ENCODE measurements around the gene GMEB1. TPM values are rescaled to one million over a fixed set of nuclear protein-coding genes. Genes with fewer than 3 reads are reported as not detected.

The GMEB1 gene
- polyA plus RNA-seq (2011; rRNA removed) (6.9 and 7.1 TPM in 2 replicates), polyA plus RNA-seq (2017; fragmentation: RNase III; extraction: RNeasy Plus Mini Kit Qiagen cat#74134 plus additional on column Dnase treatment) (5.2 to 5.3 TPM (median 5.3 TPM) in 3 replicates), polyA minus RNA-seq (2011; rRNA and poly(A)+ RNA removed) (10.5 and 11.3 TPM in 2 replicates)
- polyA plus RNA-seq (2012; cell fraction: cytosol; rRNA removed) = 3.7 and 4.3 TPM in 2 replicates
- polyA plus RNA-seq (2012; cell fraction: nucleus; rRNA removed) = 5.0 and 5.3 TPM in 2 replicates

DNA sequence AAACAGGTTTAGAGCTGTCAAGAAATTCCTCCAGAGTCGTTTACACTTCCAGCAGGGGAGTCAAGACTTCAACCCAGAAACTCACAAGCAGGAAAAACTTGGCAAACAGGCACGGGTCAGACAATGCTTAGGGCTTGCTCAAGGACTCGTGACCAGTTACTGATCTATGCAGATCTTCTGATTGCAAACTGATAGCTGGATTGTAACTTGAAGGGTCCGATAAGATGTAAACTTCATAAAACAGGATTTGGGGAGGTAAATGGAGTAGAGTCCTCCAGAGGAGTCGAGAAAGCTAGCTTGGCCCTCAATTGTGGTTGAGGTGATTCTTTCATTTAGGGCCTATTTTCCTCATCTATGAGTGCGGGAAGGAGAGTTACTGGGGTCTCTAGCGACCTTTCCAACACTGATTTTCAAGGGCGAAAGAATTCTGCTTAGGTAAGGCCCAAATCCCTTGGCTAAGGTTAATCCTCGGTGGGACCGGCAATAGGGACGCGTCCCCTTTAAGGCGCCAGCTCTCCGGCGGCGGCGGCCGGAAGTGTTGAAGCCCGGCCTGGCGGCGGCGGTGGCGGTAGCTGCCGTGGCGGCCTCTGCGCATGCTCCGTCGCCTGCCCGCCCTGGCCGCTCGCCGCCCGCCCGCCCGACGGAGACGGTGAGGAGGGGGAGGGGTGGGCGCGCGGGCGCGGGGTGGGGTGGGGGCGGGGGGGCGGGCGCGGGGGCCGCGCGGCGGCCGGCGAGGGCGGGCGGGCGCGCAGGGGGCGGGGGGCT is at the start of gene GMEB1:
Gene GMEB1 (plus strand): TSS at position 594 of the 765 bp plus-strand sequence. CDS start 14,829 bp downstream, outside the sequence.
- WGBS (ENCODE audit: missing lambda C conversion rate) = 6% methylated on average over 10 of the region's 57 CpGs
- no peak for FAIRE-seq
- POLR2A ChIA-PET = interaction anchor here (0.6 to 2.8 kb wide), 7 partner anchors 20 to 206 kb away, joined by 4 to 27 read pairs (median 8); partner anchors contain the start of genes RNU11, TAF12 and YTHDF2

GRCh38 chr1:28631713-28632112 is 36.9 kb upstream of the GMEB1 start:
- DNase-seq (ENCODE audit: low read depth in 1 of 2, low spot score in 1 of 2) (no peak), FAIRE-seq (no peak), ATAC-seq (no peak)
- ChIA-PET CTCF (interaction anchor here (0.7 to 1.0 kb wide), 3 partner anchors 78 to 333 kb away, joined by 3 read pairs; no protein-coding TSS in a partner anchor), POLR2A (no interaction called here)
- H3K27ac ChIP-seq = no peak overlapping the region
- H3K4me2 ChIP-seq = no peak overlapping the region
- H3K4me1 ChIP-seq = peaks cover 20% of the 10 kb centered on the region
- 81% methylated on average over 1 of the region's 1 CpG for whole genome bisulfite sequencing (ENCODE audit: missing lambda C conversion rate)
- H3K4me3 ChIP-seq = no peak overlapping the region
- TF ChIP-seq NR3C1 (IDR thresholded peaks at IDR 0.05) (no peak), CEBPB (IDR thresholded peaks at IDR 0.05) (no peak), ZFP36 (IDR thresholded peaks at IDR 0.05; ENCODE audit: borderline replicate concordance, partially characterized antibody) (no peak), RFX5 (IDR thresholded peaks at IDR 0.05) (no peak), BHLHE40 (IDR thresholded peaks at IDR 0.05; ENCODE audit: low read depth, low read length) (no peak), FOSL2 (IDR thresholded peaks at IDR 0.05) (no peak), FOSL2 (CRISPR knock-in tag; IDR thresholded peaks at IDR 0.05) (no peak), PHF8 (IDR thresholded peaks at IDR 0.05; ENCODE audit: borderline replicate concordance, low read depth) (no peak), CBX8 (IDR thresholded peaks at IDR 0.05) (no peak), HDAC2 (IDR thresholded peaks at IDR 0.05) (no peak), CTCF (IDR thresholded peaks at IDR 0.05) (no peak), HOXB13 (CRISPR knock-in tag; IDR thresholded peaks at IDR 0.05; ENCODE audit: low read depth) (no peak), RAD21 (conservative IDR thresholded peaks at IDR 0.05 in 1 of 2, IDR thresholded peaks at IDR 0.05 in 1 of 2) (no peak), NPAS2 (CRISPR knock-in tag; IDR thresholded peaks at IDR 0.05; ENCODE audit: borderline replicate concordance) (no peak), CBX2 (IDR thresholded peaks at IDR 0.05; ENCODE audit: borderline replicate concordance, low read depth) (no peak), HOXA7 (CRISPR knock-in tag; IDR thresholded peaks at IDR 0.05) (no peak), USF2 (IDR thresholded peaks at IDR 0.05) (no peak), TFCP2L1 (CRISPR knock-in tag; IDR thresholded peaks at IDR 0.05) (no peak), SMC3 (IDR thresholded peaks at IDR 0.05) (no peak)
- TF ChIP-seq, protein P1, sequence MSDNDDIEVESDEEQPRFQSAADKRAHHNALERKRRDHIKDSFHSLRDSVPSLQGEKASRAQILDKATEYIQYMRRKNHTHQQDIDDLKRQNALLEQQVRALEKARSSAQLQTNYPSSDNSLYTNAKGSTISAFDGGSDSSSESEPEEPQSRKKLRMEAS (IDR thresholded peaks at IDR 0.05) = no peak
- no peaks in the 10 kb centered on the region for H3K9me3 ChIP-seq

More for the DNA sequence above, at the start of gene GMEB1:
- H3K9me3 ChIP-seq = no peaks in the 10 kb centered on the region
- peaks cover 4% of the 10 kb centered on the region; the same call in 1 of the 3 replicates for H3K4me1 ChIP-seq
- ATAC-seq (peak; percentile 89 to 94), DNase-seq (ENCODE audit: low read depth in 1 of 2, low spot score in 1 of 2) (peak; percentile 69 to 87)
- CTCF ChIA-PET = interaction anchor here (0.7 to 1.9 kb wide), 5 partner anchors 11 to 209 kb away, joined by 3 to 8 read pairs (median 4); partner anchors contain the start of gene YTHDF2
- H3K4me3 ChIP-seq = peak within 1 kb of the TSS; percentile 100
- H3K27ac ChIP-seq = peak within 1 kb of the TSS; percentile 100
- TF ChIP-seq EHF (CRISPR knock-in tag; IDR thresholded peaks at IDR 0.05) (no peak), MAFK (IDR thresholded peaks at IDR 0.05; ENCODE audit: partially characterized antibody) (peak; percentile 39), POLR2A (IDR thresholded peaks at IDR 0.05; ENCODE audit: low read length) (no peak), PHF8 (IDR thresholded peaks at IDR 0.05; ENCODE audit: borderline replicate concordance, low read depth) (0 out of 2 replicates have a peak, but pooled peaks have one; percentile 27)
- peak within 1 kb of the TSS; percentile 83 for H3K4me2 ChIP-seq

Measured in A549 (cell line).